KBM-7 (cell line): ENCODE measurements around the gene MRTFB.

ENCODE experiments used
- DNase-seq: peaks from one replicate; pipeline ENCODE4 v3.0.0-alpha.2; 2015
- in situ Hi-C: fragments of 300-500 bp; cut with MboI; formaldehyde crosslinking; loops from 2 replicates; pipeline ENCODE4 v1.14.3; 2020; ENCODE audit warnings: low sequenced_read_pairs, low pct_unique_long_range_greater_than_20kb, mixed read lengths

MRTFB gene

DNA sequence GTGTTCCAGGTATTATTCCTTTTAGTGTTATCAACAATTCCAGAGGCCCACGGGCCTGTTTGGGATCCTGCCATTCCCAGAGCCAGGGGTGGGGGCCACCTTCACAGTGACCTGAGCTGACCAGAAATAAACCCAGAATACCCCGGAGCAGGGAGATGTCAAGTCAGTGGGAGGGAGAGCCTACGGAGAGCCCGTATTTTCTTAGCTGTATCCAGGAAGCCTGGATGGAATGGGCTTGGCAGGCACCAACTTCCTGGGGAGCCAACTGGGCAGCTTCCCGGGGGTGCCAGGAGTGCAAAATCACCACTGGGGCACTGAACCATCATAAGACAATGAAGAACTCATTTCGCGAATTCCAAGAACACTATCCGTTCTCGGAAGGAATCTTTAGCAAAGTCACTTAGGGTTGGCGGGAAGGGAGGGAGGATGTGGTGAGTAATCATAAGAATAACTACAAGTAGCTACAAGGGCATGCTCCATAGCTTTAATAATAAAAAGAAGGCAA, 13.2 kb upstream of the MRTFB start:
- in situ Hi-C loops: no loop called here
- DNase-seq: no peak

DNA sequence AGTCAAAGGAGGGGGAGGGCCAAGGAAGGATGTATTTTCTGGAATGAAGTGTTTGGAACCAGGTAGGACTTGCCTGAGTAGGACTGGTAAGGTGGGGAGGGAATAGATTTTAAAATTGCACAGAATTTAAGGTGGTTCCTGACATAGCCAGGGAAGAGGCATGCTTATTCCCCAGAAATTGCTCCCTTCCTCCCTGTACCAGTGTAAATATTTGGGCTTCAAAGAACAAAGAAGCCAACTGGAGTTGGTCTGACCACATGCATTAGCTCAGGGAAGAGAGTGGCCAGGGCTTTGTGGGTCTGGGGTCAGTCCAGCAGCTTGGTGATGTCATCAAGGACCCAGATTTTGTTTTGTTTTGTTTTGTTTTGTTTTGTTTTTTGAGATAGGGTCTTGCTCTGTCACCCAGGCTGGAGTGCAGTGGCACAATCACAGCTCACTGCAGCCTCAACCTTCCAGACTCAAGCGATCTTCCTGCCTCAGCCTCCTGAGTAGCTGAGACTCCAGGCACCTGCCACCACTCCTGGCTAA, 9.3 kb upstream of the MRTFB start:
- in situ Hi-C loops: no loop called here

DNA sequence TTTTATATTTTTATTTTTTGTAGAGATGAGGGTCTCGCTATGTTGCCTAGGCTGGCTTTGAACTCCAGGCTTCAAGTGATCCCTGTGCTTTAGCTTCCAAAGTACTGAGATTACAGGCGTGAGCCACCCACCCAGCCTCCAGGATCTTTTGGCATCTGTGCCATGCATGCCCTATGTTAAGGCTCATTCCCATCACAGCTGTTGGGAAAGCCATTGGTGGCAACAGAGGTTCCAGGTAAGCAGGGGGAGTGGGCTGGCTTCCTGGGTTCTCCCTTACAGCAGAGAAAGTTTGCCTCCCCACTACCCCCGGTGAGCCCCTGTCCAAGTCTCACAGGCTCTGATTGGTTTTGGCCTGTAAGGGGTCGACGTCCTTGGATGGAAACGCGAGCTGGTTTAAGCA, 8.9 kb upstream of the MRTFB start:
- in situ Hi-C loops: no loop called here
- no peak for DNase-seq

More for the DNA sequence above, 9.3 kb upstream of the MRTFB start:
- DNase-seq: no peak

DNA sequence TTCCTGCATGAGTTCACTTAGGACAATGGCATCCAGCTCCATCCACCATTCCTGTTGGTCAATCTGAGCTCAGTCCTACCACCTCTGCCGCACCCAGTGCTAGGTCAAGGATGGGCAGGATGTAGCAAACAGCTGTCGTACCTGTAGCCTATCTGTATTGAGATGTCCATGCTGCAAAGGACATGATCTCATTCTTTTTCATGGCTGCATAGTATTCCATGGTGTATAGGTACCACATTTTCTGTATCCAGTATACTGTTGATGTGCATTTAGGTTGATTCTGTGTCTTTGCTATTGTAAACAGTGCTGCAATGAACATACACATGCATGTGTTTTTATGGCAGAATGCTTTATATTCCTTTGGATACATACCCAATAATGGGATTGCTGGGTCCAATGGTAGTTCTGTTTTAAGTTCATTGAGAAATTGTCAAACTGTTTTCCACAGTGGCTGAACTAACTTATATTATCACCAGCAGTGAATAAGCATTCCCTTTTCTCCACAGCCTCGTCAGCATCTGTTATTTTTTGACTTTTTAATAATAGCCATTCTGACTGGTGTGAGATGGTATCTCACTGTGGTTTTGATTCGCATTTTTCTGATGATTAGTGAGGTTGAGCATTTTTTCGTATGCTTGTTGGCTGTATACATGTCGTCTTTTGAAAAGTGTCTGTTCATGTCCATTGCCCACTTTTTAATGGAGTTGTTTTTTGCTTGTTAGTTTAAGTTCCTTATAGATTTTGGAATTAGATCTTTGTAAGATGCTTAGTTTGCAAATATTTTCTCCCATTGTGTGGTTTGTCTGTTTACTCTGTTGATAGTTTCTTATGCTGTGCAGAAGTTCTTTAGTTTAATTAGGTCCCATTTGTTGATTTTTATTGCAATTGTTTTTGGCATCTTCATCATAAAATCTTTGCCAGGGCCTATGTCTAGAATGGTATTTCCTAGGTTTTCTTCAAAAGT, 7.2 kb upstream of the MRTFB start:
- in situ Hi-C loops: no loop called here
- no peak for DNase-seq

DNA sequence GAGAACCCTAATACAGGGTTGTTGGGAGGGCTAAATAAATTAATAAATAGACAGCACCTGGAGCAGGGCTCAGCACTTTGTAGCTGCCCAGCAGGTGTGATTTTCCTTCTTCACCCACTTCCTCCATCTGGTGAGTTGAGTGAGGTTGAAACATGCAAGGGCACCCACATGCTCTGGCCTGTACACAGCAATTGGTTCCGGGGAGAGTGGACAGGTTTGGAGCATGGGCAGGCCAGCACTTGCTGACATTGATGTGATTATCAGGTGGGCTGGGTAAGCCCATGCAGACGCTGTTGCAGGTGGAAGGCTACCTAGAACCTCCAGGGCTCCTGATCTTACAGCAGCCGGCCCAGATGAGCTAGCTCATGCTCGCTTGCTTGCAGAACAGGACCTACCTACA, 1.3 kb upstream of the MRTFB start:
- in situ Hi-C loops: no loop called here
- no peak for DNase-seq

DNA sequence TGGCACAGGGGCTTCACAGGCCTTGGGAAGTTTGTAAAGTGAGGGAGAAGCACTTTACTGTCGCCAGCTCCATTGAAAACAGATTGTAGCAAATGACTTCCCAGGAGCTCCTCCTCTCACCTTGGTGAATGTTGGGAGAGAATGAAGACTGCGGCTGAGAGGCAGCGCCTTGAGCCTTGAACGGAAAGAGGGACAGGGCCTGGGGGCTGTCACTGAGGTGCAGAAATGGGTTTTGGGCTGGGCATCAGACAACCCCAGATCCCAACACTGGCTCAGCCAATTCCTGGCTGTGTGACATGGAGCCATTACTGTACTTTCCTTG, 603 bp upstream of the MRTFB start:
- in situ Hi-C loops: no loop called here
- DNase-seq: no peak

DNA sequence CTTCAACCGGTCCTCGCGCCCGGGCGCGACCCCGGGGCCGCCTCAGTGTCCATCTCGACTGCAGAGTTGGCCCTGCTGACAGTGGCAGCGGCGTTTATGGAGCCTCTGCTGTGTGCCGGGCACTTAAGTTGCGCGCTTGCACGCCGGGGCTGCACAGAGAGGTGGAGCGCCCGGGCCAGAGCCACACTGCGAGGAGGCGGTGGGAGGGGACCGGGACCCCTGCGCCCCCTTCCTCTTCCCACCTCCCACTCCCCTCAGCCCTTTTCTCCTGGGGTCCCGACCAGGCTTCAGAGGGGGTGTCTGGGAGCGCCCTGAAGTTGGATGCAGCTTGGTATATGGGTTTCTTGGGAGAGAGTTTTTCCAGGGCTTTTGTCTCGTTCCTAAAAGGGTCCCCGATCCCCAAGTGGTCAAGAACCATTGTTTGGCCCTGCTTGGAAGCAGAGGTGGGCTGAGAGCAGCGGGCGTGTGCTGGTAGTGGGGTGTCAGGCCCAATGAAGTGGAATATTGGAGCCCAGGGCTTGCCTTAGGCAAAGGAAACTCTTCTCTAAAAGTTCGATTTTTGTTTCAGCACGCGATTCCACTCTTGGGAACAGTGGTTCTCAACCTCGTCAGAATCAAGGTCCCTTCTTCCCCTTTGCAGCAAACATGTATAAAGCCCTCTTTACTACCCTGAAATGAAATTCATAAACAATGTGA, 605 bp downstream of the MRTFB start:
- in situ Hi-C loops: no loop called here
- DNase-seq: peak; percentile 15

DNA sequence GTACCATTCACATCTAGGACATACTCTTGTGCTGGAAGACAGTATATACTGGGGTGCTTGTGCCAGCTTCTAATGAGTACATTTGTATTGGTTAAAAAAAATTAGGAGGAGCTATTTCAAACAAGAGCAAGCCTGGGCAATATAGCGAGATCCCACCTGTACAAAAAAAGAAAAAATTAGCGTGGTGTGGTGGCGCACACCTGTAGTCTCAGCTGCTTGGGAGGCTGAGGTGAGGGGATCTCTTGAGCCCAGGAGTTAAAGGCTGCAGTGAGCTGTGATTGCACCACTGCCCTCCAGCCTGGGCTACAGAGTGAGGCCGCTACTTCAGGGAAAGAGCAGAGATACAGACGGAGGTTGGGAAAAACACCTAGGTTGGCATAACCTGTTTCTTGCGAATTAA, 1.2 kb downstream of the MRTFB start:
- DNase-seq: no peak
- in situ Hi-C loops: no loop called here

DNA sequence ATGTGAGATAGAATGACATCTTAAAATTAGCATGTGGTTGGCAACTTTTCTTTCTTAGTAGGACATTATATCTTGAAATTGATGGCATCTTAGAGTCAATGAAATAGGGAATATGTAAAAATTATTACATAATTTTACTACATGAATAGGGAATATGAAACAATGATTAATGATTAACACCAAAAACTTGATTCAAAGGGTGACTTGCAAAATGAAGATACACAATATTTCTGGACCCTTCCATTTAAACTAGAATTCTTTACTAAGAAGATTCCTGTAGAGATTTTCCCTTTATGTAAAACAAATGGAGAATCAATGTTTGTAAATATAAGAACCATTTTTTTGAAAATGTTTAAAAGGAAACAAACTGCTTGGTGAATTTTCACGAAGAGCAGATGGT, 3.4 kb downstream of the MRTFB start:
- no peak for DNase-seq
- in situ Hi-C loops: no loop called here

DNA sequence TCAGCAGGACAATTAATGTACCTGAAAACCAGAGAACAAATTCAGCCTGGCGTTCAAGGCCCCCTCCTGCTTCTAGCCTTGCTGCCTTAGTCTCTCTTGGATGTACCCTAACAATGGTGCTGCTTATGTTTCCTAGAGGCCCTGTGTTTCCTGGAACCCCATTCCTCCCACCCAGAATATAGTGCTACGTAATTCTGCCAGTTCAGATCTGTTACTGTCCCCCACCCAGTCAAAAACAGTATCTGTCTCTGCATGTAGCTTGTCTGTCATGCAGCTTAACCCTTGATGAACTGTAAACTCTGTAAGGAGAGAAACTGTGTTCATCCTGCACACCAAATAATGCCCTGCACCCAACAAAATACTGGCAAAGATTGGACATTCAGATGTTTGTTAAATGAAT, 6.8 kb downstream of the MRTFB start:
- in situ Hi-C loops: no loop called here
- no peak for DNase-seq

DNA sequence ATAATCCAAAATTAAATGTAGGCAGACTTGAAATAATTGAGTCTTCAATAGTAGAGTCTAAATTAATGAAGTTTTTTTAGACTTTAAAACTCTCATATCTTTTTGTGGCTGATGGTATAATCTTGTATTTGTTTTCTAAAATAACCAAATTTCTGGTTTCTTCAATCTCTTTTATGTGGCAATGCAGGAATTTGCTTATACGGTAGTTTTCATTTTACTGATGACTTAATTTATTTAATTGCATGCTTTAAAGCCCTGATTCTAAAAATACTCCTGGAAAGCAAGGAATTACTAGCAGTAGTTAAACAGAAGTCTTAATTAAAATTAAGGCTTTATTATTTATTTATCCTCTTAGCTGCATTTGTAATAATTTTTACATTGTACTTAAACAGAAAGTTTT, 15.4 kb downstream of the MRTFB start:
- in situ Hi-C loops: no loop called here
- DNase-seq: no peak

DNA sequence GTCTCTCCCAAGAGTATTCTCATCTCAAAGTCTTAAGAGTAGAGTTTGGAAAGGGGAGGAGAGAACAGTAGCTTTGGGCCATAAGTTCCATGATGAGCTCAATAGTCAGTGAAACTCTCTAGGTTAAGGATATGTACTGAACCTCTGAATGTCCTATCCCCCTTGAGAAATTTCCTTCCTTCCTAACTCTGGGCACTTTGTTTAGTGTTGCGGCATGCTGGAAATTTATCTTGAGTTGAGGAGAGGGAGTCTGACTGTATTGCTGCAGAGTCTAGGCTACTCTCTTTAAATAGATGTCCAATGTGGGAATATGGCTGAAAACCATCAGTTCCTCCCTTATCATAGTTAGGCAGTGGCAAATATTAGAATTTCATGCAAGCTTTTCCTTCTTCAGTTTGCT, 16.1 kb downstream of the MRTFB start:
- no peak for DNase-seq
- in situ Hi-C loops: no loop called here

DNA sequence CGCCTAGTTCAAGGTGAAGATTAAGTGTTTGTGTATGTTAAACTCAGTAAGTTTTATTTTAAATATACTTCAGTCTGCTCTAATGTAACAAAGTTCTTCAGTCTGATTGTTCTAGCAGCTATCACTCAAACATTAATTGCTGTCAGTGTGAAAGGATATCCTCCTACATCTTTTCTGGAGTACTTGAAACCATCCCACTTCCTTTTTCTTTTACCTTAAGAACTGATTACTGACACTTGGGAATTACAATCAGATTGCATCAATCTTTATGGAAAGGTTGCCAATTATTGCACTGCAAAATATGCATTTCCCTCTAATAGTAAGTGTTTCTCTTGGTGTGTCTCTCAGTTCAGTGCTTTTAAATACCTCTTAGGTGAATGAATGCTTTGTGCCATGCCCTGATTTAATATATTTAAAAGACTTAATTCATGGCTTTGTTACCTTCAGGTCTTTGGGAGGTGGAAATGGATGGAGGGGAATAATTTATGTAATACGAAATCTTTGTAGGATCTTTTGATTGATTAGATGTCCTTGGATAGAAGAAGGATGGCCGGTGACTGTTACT, 16.6 kb downstream of the MRTFB start:
- no peak for DNase-seq

DNA sequence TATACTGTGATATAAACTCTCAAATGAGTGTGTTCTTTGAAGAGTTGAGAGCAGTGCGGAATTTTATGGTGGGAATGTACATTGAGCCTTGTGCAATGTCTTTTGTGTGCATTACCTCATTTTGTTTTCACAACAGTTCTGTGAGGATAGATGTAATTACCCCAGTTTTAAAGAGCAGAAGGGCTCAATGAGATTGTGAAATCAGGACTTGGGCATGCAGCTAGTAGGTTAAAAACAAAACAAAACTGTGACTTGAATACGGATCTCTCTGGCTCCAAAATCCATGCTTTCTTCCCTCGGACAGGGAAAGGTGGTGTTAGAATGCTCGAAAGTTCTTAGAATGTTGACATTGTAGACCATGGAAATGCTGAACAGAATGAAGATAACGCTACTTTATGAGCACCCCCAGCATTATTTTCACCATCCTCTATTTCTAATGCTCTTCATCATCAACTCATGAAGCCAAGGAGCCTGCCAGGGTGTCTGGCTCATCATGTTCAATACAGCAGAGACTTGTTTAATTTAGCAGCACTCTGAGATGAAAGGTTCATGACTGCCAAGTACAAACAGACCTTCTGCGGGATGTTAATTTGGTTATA, 17.1 kb downstream of the MRTFB start:
- DNase-seq: no peak
- in situ Hi-C loops: no loop called here

More for the DNA sequence above, 16.6 kb downstream of the MRTFB start:
- in situ Hi-C loops: no loop called here

DNA sequence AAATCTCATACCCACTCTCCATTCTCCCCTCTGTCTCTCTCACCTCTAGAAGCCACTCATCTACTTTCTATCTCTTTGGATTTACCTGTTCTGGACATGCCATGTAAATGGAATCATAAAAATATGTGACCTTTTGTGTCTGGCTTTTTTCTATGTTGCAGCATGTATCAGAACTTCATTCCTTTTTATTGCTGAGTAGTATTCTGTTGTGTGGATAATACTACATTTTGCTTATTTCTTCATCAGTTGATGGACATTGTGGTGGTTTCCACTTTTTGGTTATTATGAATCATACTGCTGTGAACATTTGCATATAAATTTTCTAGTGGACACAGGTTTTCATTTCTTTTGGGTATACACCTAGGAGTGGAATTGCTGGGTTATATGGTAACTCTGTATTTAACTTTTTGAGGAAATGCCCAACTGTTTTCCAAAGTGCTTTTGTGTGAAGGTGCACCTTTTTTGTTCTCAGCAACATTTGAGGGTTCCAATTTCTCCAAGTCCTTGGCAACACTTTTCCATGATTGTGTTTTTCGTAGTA, 18.2 kb downstream of the MRTFB start:
- DNase-seq: no peak

DNA sequence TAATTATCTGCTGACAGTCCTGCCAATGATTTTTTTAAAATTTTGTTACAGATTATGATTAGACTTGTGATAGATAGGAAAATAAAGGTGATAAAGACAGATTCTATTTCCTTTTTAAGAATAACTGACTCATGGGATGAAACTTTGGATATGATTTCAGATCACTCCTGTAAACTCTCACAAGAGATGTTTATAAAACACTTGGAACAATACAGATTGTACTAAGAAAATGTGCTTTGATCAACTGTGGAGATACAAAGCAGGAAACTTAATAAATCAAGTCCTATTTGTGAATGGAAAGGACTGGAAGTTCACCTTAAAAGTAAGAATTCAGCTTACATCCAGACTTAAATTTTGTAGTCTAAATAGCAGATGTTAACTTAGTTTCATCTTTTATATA, 21.4 kb downstream of the MRTFB start:
- in situ Hi-C loops: no loop called here

More for the DNA sequence above, 18.2 kb downstream of the MRTFB start:
- in situ Hi-C loops: no loop called here

DNA sequence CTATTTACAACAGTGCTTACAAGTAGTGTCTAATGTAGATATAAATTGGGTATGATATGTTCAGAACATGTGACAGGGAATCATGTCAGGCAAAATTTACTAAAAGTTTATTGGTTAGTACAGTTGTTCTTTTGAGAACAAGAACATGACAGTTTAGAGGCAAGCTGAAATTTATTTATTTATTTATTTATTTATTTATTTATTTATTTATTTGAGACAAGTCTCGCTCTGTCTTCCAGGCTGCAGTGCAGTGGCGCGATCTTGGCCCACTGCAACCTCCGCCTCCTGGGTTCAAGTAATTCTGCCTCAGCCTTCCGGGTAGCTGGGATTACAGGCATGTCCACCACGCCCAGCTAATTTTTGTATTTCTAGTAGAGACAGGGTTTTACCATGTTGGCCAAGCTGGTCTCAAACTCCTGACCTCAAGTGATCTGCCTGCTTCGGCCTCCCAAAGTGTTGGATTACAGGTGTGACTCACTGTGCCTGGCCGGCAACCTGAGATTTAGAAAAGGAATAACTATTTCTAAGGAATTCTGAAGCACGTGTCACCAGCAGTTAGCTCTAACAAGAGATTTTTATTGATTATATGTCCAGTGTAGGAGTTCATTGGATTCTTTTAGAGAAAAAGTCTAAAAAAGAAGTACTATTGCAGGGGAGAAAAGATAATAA, 24.9 kb downstream of the MRTFB start:
- in situ Hi-C loops: no loop called here
- DNase-seq: no peak

More for the DNA sequence above, 21.4 kb downstream of the MRTFB start:
- DNase-seq: no peak

DNA sequence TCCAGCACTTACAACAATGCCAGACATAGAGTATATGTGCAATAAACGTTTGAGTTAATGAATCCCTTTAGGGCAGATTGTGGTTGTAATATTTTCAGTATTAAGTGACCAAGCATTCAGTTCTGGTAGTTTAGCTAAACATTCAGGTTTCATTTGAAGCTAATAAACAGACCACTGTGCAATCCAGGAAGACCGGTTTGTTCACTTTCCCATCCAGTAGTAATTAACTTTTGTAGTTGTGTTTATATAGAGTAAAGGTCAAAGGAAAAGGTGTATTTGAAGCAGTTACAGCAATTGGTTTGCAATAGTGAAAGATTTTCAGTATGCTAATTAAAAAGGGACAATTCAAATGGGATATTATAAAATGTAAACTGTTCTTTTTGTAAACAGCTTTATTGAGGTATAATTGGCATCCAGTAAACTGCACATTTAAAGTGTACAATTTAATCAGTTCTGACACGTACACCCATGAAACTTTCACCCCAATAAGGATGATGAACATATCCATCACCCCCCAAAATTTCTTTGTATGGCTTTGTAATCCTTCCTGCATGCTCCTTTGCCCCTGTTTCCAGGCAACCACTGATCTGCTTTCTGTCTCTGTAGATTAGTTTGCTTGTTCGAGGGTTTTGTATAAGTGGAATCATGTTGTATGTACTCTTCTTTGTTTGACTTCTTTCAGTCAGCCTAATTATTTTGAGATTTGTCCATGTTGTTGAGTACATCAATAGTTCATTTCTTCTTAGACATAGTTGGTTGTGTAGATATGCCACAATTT, 26.3 kb downstream of the MRTFB start:
- in situ Hi-C loops: no loop called here
- DNase-seq: no peak
